Uterus (tissue), 2 donors: ENCODE results near the gene GCNT2.

Source experiments
- POLR2A ChIP-seq, 2 donors: fragments of 450-650 bp; IDR thresholded peaks; one replicate each; pipeline ENCODE4 v1.6.1; 2016; ENCODE audit warnings: antibody characterized with exemption in 2 of 2, mild to moderate bottlenecking in 1 of 2, moderate library complexity in 1 of 2
- TF ChIP-seq, protein P1 (sequence below), 4 experiments: fragments of 200-600 bp in 2 of 4; fragments of 450-650 bp in 2 of 4; sonication (generic) in 2 of 4; IDR thresholded peaks; one replicate each; pipeline ENCODE4 v1.5.1; 2016 to 2019; ENCODE audit warnings: antibody characterized with exemption in 4 of 4, mild to moderate bottlenecking in 2 of 4, moderate library complexity in 1 of 4

DNA sequence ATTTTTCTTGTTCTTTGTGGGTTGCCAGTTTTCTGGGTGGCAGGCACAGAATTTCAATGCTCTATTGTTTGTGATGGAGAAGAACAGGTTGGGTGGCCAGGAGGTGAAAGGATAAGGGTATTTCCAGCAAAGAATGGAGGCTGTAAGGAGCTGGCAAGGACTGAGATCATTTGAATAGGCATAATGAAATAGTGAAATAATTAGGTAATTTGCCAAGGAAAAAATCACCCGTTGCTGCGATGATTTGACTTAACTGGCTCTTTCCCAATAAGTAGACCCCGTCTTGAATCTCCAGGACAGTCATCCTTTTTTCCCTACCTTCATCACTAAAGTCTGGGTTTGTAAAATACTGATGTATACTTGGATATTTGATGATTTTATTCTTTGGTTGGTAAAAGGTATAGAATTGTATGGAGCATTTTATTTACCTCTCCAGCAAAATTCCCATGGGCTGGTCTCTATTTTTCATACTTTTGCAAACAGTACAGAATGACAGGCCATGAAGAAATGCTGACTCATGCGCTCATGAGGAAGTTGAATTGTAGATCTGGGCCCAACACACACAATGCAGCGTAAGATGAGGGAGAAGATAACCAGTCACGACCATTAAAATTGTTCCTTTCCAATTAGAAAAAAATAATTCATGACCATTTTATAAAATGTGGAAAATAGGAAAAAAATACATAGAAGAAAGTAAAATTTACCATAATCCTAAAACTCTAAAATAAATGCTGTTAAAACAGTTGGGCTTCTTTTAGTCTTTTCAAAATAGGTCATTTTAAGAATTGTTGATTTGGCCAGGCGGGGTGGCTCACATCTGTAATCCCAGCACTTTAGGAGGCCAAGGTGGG is 2.4 kb upstream of the GCNT2 start:
- TF ChIP-seq, protein P1, sequence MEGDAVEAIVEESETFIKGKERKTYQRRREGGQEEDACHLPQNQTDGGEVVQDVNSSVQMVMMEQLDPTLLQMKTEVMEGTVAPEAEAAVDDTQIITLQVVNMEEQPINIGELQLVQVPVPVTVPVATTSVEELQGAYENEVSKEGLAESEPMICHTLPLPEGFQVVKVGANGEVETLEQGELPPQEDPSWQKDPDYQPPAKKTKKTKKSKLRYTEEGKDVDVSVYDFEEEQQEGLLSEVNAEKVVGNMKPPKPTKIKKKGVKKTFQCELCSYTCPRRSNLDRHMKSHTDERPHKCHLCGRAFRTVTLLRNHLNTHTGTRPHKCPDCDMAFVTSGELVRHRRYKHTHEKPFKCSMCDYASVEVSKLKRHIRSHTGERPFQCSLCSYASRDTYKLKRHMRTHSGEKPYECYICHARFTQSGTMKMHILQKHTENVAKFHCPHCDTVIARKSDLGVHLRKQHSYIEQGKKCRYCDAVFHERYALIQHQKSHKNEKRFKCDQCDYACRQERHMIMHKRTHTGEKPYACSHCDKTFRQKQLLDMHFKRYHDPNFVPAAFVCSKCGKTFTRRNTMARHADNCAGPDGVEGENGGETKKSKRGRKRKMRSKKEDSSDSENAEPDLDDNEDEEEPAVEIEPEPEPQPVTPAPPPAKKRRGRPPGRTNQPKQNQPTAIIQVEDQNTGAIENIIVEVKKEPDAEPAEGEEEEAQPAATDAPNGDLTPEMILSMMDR (IDR thresholded peaks at IDR 0.05): no peak
- no peak for TF ChIP-seq POLR2A (IDR thresholded peaks at IDR 0.05)
